ENCODE results near the gene MYCBPAP. TPM values are rescaled to one million over a fixed set of nuclear protein-coding genes. Genes with fewer than 3 reads are reported as not detected.

The MYCBPAP gene
- total RNA-seq, 1 donor from 2014 or later = 1.7 TPM

- TF ChIP-seq CTCF (IDR thresholded peaks at IDR 0.05; ENCODE audit: unreplicated experiment) = no peak
- H3K36me3 Mint-ChIP-seq (ENCODE audit: insufficient read depth) = no peaks in the 10 kb centered on the region
- DNase-seq (ENCODE audit: low spot score, unreplicated experiment) = no peak
- H3K27me3 Mint-ChIP-seq = peaks cover 14% of the 10 kb centered on the region
- H3K4me1 Mint-ChIP-seq (ENCODE audit: low read depth) = peaks cover 12% of the 10 kb centered on the region
- H3K9me3 Mint-ChIP-seq (ENCODE audit: low read depth) = no peaks in the 10 kb centered on the region
- H3K4me3 Mint-ChIP-seq (ENCODE audit: low read depth) = no peak overlapping the region
- no peak overlapping the region for H3K27ac Mint-ChIP-seq
Observed at GRCh38 chr17:50514936-50515702, 6.9 kb downstream of the MYCBPAP start.

GRCh38 chr17:50517011-50517410, 8.8 kb downstream of the MYCBPAP start:
- H3K4me1 Mint-ChIP-seq (ENCODE audit: low read depth) = peaks cover 2% of the 10 kb centered on the region
- no peak overlapping the region for H3K4me3 Mint-ChIP-seq (ENCODE audit: low read depth)
- no peaks in the 10 kb centered on the region for H3K9me3 Mint-ChIP-seq (ENCODE audit: low read depth)
- H3K36me3 Mint-ChIP-seq (ENCODE audit: insufficient read depth) = no peaks in the 10 kb centered on the region
- DNase-seq (ENCODE audit: low spot score, unreplicated experiment) = no peak
- no peak for TF ChIP-seq CTCF (IDR thresholded peaks at IDR 0.05; ENCODE audit: unreplicated experiment)
- H3K27me3 Mint-ChIP-seq = peaks cover 8% of the 10 kb centered on the region
- no peak overlapping the region for H3K27ac Mint-ChIP-seq

- no peak overlapping the region for H3K4me3 Mint-ChIP-seq (ENCODE audit: low read depth)
- no peak for DNase-seq (ENCODE audit: low spot score, unreplicated experiment)
- no peak for TF ChIP-seq CTCF (IDR thresholded peaks at IDR 0.05; ENCODE audit: unreplicated experiment)
- peaks cover 4% of the 10 kb centered on the region for H3K4me1 Mint-ChIP-seq (ENCODE audit: low read depth)
- no peaks in the 10 kb centered on the region for H3K9me3 Mint-ChIP-seq (ENCODE audit: low read depth)
- peaks cover 8% of the 10 kb centered on the region for H3K27me3 Mint-ChIP-seq
- H3K36me3 Mint-ChIP-seq (ENCODE audit: insufficient read depth) = no peaks in the 10 kb centered on the region
- H3K27ac Mint-ChIP-seq = no peak overlapping the region
Observed at GRCh38 chr17:50517504-50518383, 9.5 kb downstream of the MYCBPAP start.

- no peak overlapping the region for H3K4me3 Mint-ChIP-seq (ENCODE audit: low read depth)
- peak overlapping the region; percentile 64 for H3K27ac Mint-ChIP-seq
Observed at GRCh38 chr17:50518384-50519023, 10.3 kb downstream of the MYCBPAP start.

More at GRCh38 chr17:50518384-50519023, 10.3 kb downstream of the MYCBPAP start:
- TF ChIP-seq CTCF (IDR thresholded peaks at IDR 0.05; ENCODE audit: unreplicated experiment) = no peak
- H3K36me3 Mint-ChIP-seq (ENCODE audit: insufficient read depth) = no peaks in the 10 kb centered on the region
- no peaks in the 10 kb centered on the region for H3K9me3 Mint-ChIP-seq (ENCODE audit: low read depth)
- DNase-seq (ENCODE audit: low spot score, unreplicated experiment) = no peak
- H3K27me3 Mint-ChIP-seq = peaks cover 8% of the 10 kb centered on the region
- peaks cover 5% of the 10 kb centered on the region for H3K4me1 Mint-ChIP-seq (ENCODE audit: low read depth)

Measured in progenitor cell of endocrine pancreas (in vitro differentiated cells).